Measurements from ENCODE around the gene ST7.

The ST7 gene

DNA sequence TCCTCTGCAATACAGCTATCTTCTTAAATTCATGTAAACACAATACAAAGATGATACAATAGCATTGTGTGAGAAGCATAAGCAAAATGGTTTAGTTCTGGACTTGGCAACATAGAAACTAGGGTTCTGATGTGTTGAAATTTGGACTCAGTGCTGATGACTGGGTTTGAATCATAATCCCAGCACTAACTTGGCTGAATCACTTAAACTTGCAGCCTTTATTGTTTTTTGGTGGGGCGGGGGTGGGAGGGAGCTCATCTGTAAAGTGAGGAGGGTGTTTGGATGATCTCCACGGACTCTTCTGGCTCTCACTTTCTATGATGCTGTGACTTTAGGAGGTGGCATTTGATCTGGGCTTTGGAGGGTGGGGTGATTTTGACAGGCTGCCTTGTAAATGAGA lies 211.3 kb downstream of the ST7 start:
- TF ChIP-seq BACH2 (CRISPR knock-in tag; IDR thresholded peaks at IDR 0.05; ENCODE audit: borderline replicate concordance) (no peak), ZNF565 (CRISPR knock-in tag; conservative IDR thresholded peaks at IDR 0.05; ENCODE audit: low read depth) (no peak), ESRRG (CRISPR knock-in tag; IDR thresholded peaks at IDR 0.05) (no peak), TOX (CRISPR knock-in tag; IDR thresholded peaks at IDR 0.05; ENCODE audit: borderline replicate concordance) (no peak), ISL1 (CRISPR knock-in tag; IDR thresholded peaks at IDR 0.05) (no peak), ZFP30 (CRISPR knock-in tag; IDR thresholded peaks at IDR 0.05) (no peak)
- TF ChIP-seq, protein P1, sequence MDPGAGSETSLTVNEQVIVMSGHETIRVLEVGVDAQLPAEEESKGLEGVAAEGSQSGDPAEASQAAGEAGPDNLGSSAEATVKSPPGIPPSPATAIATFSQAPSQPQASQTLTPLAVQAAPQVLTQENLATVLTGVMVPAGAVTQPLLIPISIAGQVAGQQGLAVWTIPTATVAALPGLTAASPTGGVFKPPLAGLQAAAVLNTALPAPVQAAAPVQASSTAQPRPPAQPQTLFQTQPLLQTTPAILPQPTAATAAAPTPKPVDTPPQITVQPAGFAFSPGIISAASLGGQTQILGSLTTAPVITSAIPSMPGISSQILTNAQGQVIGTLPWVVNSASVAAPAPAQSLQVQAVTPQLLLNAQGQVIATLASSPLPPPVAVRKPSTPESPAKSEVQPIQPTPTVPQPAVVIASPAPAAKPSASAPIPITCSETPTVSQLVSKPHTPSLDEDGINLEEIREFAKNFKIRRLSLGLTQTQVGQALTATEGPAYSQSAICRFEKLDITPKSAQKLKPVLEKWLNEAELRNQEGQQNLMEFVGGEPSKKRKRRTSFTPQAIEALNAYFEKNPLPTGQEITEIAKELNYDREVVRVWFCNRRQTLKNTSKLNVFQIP (CRISPR knock-in tag; IDR thresholded peaks at IDR 0.05; ENCODE audit: borderline replicate concordance, low read depth), result no peak
- ATAC-seq, result no peak

DNA sequence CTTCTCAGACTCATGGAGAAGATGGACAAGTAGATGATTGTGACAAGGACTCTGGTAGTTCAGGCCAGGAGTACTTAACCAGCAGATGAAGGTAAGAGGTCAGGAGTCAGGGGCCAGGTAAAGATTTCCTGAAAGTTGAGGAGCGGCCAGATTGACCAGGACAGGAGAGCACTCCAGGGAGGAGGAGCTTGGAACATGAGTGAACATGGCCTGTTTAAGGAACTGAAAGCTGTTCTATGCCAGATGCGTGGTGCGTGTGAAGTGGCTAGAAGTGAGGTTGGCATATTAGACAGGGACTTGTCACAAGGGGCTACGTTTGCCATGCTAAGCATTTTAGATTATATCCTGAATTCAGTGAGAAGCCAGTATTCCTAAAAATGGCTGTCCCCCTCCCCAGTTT lies 212.4 kb downstream of the ST7 start:
- ATAC-seq, result no peak
- no peak for TF ChIP-seq TOX (CRISPR knock-in tag; IDR thresholded peaks at IDR 0.05; ENCODE audit: borderline replicate concordance)
- TF ChIP-seq, protein P2, sequence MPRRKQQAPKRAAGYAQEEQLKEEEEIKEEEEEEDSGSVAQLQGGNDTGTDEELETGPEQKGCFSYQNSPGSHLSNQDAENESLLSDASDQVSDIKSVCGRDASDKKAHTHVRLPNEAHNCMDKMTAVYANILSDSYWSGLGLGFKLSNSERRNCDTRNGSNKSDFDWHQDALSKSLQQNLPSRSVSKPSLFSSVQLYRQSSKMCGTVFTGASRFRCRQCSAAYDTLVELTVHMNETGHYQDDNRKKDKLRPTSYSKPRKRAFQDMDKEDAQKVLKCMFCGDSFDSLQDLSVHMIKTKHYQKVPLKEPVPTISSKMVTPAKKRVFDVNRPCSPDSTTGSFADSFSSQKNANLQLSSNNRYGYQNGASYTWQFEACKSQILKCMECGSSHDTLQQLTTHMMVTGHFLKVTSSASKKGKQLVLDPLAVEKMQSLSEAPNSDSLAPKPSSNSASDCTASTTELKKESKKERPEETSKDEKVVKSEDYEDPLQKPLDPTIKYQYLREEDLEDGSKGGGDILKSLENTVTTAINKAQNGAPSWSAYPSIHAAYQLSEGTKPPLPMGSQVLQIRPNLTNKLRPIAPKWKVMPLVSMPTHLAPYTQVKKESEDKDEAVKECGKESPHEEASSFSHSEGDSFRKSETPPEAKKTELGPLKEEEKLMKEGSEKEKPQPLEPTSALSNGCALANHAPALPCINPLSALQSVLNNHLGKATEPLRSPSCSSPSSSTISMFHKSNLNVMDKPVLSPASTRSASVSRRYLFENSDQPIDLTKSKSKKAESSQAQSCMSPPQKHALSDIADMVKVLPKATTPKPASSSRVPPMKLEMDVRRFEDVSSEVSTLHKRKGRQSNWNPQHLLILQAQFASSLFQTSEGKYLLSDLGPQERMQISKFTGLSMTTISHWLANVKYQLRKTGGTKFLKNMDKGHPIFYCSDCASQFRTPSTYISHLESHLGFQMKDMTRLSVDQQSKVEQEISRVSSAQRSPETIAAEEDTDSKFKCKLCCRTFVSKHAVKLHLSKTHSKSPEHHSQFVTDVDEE (CRISPR knock-in tag; IDR thresholded peaks at IDR 0.05), result no peak
- TF ChIP-seq, protein P3, sequence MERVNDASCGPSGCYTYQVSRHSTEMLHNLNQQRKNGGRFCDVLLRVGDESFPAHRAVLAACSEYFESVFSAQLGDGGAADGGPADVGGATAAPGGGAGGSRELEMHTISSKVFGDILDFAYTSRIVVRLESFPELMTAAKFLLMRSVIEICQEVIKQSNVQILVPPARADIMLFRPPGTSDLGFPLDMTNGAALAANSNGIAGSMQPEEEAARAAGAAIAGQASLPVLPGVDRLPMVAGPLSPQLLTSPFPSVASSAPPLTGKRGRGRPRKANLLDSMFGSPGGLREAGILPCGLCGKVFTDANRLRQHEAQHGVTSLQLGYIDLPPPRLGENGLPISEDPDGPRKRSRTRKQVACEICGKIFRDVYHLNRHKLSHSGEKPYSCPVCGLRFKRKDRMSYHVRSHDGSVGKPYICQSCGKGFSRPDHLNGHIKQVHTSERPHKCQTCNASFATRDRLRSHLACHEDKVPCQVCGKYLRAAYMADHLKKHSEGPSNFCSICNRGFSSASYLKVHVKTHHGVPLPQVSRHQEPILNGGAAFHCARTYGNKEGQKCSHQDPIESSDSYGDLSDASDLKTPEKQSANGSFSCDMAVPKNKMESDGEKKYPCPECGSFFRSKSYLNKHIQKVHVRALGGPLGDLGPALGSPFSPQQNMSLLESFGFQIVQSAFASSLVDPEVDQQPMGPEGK (CRISPR knock-in tag; IDR thresholded peaks at IDR 0.05; ENCODE audit: borderline replicate concordance), result no peak
- TF ChIP-seq, protein P1 (CRISPR knock-in tag; IDR thresholded peaks at IDR 0.05; ENCODE audit: borderline replicate concordance, low read depth), result no peak
- TF ChIP-seq, protein P4, sequence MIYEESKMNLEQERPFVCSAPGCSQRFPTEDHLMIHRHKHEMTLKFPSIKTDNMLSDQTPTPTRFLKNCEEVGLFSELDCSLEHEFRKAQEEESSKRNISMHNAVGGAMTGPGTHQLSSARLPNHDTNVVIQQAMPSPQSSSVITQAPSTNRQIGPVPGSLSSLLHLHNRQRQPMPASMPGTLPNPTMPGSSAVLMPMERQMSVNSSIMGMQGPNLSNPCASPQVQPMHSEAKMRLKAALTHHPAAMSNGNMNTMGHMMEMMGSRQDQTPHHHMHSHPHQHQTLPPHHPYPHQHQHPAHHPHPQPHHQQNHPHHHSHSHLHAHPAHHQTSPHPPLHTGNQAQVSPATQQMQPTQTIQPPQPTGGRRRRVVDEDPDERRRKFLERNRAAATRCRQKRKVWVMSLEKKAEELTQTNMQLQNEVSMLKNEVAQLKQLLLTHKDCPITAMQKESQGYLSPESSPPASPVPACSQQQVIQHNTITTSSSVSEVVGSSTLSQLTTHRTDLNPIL (CRISPR knock-in tag; IDR thresholded peaks at IDR 0.05; ENCODE audit: low read depth), result no peak
- TF ChIP-seq BACH2 (CRISPR knock-in tag; IDR thresholded peaks at IDR 0.05; ENCODE audit: borderline replicate concordance), result no peak
- TF ChIP-seq SNAI2 (CRISPR knock-in tag; IDR thresholded peaks at IDR 0.05), result no peak
- TF ChIP-seq ZNF70 (CRISPR knock-in tag; IDR thresholded peaks at IDR 0.05), result no peak
- TF ChIP-seq ZFP3 (CRISPR knock-in tag; IDR thresholded peaks at IDR 0.05), result no peak
- no peak for TF ChIP-seq ZNF8 (CRISPR knock-in tag; IDR thresholded peaks at IDR 0.05)
- TF ChIP-seq OSR1 (CRISPR knock-in tag; IDR thresholded peaks at IDR 0.05), result no peak
- no peak for TF ChIP-seq GLIS3 (CRISPR knock-in tag; IDR thresholded peaks at IDR 0.05)
- TF ChIP-seq ARNTL (CRISPR knock-in tag; IDR thresholded peaks at IDR 0.05; ENCODE audit: borderline replicate concordance, low read depth), result no peak
- no peak for TF ChIP-seq ZNF565 (CRISPR knock-in tag; conservative IDR thresholded peaks at IDR 0.05; ENCODE audit: low read depth)
- TF ChIP-seq TCF4 (CRISPR knock-in tag; IDR thresholded peaks at IDR 0.05; ENCODE audit: borderline replicate concordance), result no peak
- TF ChIP-seq ZC3H10 (CRISPR knock-in tag; IDR thresholded peaks at IDR 0.05), result no peak
- TF ChIP-seq, protein P5, sequence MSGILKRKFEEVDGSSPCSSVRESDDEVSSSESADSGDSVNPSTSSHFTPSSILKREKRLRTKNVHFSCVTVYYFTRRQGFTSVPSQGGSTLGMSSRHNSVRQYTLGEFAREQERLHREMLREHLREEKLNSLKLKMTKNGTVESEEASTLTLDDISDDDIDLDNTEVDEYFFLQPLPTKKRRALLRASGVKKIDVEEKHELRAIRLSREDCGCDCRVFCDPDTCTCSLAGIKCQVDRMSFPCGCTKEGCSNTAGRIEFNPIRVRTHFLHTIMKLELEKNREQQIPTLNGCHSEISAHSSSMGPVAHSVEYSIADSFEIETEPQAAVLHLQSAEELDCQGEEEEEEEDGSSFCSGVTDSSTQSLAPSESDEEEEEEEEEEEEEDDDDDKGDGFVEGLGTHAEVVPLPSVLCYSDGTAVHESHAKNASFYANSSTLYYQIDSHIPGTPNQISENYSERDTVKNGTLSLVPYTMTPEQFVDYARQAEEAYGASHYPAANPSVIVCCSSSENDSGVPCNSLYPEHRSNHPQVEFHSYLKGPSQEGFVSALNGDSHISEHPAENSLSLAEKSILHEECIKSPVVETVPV (CRISPR knock-in tag; IDR thresholded peaks at IDR 0.05), result no peak
- no peak for TF ChIP-seq ESRRG (CRISPR knock-in tag; IDR thresholded peaks at IDR 0.05)

Data from SK-N-SH treated with all-trans-retinoic acid at 6 μM for 48 hours (cell line).